Stimulated activated CD4-positive, alpha-beta T cell treated with anti-CD3 and anti-CD28 coated beads, Interleukin-1b, Interleukin-23, amount 100 ng/mL, for 4 hours (primary cell): ENCODE data around the gene IFFO2.

ENCODE experiments used
- DNase-seq, 2 donors: peaks; one replicate each; pipeline ENCODE4 v3.0.0-alpha.2; 2020; ENCODE audit warnings: low read depth in 2 of 2

The IFFO2 gene

GRCh38 chr1:18919197-18919905 lies 37.1 kb downstream of the IFFO2 start:
- DNase-seq, result no peak

DNA sequence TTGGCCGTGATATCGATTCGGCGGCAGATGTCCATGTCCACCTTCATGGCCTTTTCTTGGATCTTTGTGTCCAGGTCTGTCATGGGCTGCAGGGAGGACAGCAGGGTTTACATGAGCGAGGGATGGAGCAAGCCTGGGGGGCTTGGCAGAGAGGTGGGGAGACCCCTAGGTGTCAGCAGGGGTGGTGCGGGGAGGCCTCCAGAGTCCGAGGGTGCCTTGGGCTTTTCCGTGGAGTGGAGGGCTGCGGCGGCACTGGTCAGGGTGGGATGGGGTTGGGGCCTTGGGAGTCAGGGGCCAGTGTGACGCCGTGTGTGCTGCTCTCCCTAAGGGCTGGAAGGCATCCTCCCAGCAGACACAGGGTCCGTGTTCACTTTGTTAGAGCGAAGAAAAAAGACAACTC lies 38.1 kb downstream of the IFFO2 start:
- DNase-seq, result no peak

GRCh38 chr1:18917071-18917799 lies 39.2 kb downstream of the IFFO2 start:
- no peak for DNase-seq

GRCh38 chr1:18915341-18915740 lies 41.1 kb downstream of the IFFO2 start:
- DNase-seq, result no peak

GRCh38 chr1:18913065-18913835 lies 43.2 kb downstream of the IFFO2 start:
- DNase-seq, result peak; percentile 75 to 76

- DNase-seq, result no peak
Observed at GRCh38 chr1:18912550-18912949, 43.9 kb downstream of the IFFO2 start.

DNA sequence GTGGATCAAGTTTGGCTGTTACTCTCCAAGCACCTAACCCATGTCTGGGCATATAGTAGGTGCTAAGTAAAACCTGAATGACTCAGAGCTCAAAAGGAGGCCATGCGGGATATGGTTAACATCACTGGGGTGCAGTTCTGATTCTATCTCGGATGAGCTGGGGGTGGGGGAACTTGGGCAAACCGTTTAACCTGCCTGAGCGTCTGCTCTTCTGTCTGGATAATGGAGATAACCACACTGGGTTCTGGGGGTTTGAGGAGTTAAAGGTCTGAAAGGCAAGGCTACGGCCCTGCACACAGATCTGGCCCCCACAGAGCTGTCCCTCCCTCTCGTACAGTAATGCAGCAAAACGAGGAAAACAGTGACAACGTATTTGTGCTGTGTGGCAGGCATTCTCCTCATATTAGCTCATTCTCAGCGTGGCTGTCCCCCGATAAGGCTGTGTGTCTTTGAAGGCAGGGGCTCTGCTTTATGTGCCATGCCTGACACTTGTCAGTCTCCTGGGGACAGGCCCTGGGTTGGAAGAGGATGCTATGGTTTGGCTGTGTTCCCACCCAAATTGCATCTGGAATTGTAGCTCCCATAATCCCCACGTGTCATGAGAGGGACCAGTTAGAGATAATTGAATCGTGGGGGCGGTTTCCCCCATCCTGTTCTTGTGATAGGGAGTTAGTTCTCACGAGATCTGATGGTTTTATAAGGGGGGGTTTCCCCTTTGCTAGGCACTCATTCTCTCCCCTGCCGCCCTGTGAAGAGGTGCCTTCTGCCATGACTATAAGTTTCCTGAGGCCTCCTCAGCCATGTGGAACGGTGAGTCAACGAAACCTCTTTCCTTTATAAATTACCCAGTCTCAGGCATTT lies 47.3 kb downstream of the IFFO2 start:
- no peak for DNase-seq

DNA sequence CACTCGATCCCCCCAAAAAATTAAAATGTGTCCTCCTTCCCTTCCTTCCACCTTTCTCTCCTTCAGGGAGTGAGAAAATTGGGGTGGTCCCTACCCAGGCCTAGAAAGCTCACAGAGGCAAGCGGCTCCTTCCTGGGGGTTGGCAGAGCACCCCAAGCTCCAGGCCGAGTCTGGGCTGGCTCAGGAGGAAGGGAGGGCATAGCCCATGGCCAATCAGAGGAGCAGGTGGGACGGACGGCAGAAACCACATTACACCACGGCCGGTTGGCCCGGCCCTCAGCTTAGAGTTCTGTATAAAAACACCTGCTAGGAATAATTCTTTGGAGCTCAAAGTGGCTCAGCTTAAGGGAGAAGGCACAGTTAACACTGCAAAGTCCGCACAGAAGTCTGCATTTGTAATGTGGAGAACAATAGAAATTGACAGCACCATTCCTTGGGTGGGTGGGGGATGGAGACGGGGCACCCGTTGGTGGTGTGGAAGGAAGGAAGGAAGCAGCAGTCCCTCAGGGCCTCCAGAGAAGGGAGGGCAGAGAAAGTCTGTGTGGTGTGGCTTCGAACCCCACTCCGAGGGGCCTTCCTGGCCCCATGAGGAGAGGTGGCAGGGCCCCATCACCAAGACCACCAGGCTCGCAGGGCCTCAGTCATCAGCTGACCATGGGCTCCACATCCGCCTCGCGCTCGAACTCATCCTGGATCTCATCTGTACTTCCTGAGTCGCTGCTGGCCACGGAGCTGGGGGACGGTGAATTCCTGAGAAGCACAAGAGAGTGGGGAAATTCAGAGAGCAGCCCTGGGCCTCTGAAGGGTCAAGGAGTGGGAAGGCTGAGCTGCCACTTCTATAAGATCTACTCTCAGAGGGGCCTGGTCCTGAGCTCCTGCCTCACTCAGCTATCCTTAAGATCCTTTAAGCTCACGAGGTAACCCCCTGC lies 48.3 kb downstream of the IFFO2 start:
- DNase-seq, result no peak

- peak; percentile 20 to 69 for DNase-seq
Observed at GRCh38 chr1:18907021-18907916, 49.2 kb downstream of the IFFO2 start.

GRCh38 chr1:18903291-18903756 lies 53.2 kb downstream of the IFFO2 start:
- DNase-seq, result no peak

DNA sequence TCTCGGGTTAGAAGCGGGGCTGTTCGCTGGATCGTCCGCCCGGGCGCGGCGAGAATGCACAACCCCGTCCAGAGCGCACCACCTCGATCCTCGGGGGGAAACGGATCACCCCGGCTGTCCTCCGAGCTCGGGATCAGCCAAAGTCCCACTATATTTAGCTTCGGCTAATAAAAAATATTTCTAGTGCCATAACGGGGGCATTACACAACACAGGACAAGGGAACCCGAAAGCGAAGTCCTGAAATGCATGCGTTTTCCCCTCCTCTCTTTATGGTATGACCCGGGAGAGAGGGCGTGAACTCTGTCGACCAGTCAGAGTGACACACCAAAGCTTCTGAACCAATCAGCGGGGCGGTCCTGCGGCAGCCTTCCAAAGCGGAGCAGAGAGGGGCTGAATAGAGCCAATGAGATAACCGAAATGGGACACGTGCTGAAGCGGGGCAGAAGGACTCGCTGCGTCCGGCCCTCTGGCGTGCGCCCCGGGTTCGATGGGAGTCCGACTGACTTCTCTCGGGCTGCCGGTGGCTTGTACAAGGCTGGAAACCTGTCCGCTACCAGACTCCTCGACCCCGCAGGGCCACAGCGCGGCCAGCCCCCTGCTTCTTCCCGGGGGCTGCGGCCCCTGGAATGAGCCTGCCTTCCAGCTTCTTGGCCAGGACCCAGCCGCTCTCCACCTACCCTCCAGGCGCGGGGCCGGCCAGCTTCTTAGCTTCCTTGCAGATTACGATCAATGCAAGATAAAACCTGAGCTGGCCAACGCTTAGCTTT lies 53.8 kb downstream of the IFFO2 start, which contains the start of gene ALDH4A1:
TSS of gene ALDH4A1 (minus strand) at position 33 of the 768 bp plus-strand sequence. CDS start at position 1, 32 bp downstream.
- peak; percentile 79 to 87 for DNase-seq

- DNase-seq, result no peak
Observed at GRCh38 chr1:18901952-18902522, 54.4 kb downstream of the IFFO2 start.

DNA sequence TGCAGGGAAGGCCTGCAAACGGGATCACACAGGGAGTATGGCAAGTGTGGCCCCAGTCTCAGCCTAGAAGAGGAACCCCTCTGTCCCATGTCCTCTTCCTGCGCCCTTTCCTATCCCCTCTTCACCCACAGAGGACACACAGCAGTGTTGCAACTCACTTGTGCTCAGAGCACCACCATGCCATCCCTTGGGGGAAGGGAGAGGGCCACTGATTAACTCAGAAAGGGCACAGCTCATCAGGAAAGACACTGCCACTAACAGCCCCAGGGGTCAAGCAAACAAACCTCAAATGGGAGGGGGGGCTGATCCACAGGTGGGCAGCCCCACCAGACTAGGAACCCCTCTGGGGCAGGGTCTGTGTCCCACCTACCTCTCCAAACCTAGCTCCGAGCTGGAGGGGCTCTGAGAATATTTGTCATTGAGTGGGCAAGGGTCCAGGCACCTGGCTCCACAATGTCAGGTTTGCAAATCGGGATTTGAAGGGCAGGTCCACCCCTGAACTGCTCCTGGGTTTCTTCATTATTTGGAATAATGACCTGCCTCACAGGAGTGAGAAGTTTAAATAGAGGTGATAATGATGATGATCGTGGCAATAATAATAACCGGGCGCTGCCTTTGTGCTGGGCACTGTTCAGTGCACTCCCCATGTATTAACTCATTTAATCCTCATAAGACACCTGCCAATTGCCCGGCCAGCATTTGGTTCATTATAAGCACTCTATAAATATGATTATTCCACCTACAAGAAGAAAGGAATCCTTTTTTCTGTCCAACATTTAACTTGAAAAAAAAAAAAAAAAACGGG lies 55.1 kb downstream of the IFFO2 start:
- no peak for DNase-seq

DNA sequence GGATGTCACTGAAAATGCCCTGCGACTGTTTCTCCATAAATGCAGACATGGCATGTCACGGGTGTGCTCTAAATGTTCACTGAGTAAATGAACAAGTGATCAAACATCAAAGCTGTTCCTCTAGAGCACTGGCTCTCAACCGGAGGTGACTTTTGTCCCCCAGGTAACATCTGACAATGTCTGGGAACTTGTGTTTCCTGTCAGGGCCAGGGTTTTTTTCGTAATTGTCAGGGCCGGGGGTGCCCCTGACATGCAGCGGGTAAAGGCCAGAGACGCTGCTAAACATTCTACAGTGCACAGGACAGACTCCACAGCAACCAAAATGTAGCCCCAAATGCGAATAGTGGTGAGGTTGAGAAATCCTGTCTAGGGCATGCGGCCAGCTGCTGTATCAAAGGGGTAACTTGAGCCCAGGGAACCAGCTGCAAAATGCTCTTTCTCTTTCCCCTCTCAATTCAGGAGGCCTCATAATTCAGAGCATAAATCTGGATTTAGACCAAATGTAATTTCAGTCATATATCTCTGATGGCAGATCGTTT lies 56.1 kb downstream of the IFFO2 start:
- DNase-seq, result no peak

DNA sequence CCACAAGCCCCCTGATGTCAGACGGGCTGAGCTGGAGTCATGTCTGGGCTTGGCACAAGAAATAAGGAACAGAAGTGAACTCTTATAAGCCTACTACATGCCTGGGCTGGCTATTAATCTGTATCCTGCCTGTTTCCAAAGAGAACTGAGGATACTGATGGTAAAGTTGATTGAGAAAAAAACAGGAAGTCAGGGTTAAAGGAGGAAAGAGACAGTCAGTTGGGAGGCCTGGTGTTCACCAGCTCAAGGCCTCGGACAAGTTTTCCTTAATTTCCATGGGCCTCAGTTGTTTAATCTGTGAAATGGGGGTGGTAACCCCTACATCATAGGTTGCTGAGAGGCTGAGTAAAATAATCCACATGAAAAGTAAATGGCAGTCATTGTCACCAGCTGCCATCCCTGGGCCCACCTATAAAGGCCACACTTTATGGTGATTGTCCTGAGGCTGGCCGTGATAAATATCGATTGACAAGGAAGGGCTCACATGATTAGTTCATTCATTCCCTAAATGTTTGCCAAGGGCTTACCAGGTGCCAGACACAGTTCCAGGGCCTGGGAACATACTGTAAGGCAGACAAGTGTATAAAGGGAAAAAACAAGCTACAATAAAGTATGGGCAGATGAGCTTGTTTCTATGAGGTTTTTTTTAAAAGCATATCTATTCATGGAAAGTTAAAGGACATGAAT lies 57.0 kb downstream of the IFFO2 start:
- no peak for DNase-seq

DNA sequence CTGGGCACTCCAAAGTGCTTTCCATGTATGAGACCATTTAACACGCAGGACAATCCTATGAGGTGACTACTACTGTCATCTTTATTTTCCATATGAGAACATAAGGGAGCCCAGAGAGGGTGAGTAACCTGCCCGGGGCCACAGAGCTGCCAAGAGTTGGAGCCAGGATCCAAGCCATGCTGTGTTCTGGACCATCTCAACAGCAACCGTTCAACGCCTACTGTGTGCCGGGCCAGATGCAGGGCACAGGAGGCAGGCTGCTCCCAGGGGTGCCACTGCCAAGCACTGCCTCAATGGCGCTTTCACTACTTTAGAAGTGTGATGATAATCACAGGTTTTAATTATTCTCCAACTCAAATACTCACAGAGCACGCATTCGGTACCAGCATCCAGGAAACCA lies 57.9 kb downstream of the IFFO2 start:
- no peak for DNase-seq
